Measurements from ENCODE around the gene KRT31. TPM values are rescaled to one million over a fixed set of nuclear protein-coding genes. Genes with fewer than 3 reads are reported as not detected.

Gene KRT31
- total RNA-seq, 1 experiment from 2014 or later: not detected

GRCh38 chr17:41393294-41393693 lies 4.1 kb downstream of the KRT31 start:
- H3K27me3 ChIP-seq (ENCODE audit: insufficient read depth, low read length): no peaks in the 10 kb centered on the region
- H3K4me2 ChIP-seq (ENCODE audit: low read length): no peak overlapping the region
- no peak for DNase-seq (ENCODE audit: low read depth, low spot score)
- no peak overlapping the region for H2AFZ ChIP-seq (ENCODE audit: low read depth, low read length, poor library complexity, severe bottlenecking)
- no peaks in the 10 kb centered on the region for H4K20me1 ChIP-seq (ENCODE audit: insufficient read depth)
- H3K36me3 ChIP-seq (ENCODE audit: control insufficient read depth in 1 of 2, insufficient read depth in 2 of 2, low read length in 2 of 2): no peaks in the 10 kb centered on the region
- H3K4me1 ChIP-seq (ENCODE audit: control insufficient read depth in 1 of 2, insufficient read depth in 2 of 2, low read length in 2 of 2): peaks cover 2 to 17% of the 10 kb centered on the region in 2 experiments; a peak in 2 of 4 replicates
- POLR2A ChIA-PET: no interaction called here
- H3K4me3 ChIP-seq (replicated peaks in 1 of 2; ENCODE audit: low read depth in 1 of 2, low read length in 2 of 2): no peak overlapping the region
- ATAC-seq: no peak
- no peaks in the 10 kb centered on the region for H3K79me2 ChIP-seq (ENCODE audit: insufficient read depth, low read length)
- H3K9me3 ChIP-seq (ENCODE audit: control insufficient read depth in 1 of 2, insufficient read depth in 1 of 2, low read depth in 1 of 2, low read length in 2 of 2): peaks cover 0 to 12% of the 10 kb centered on the region in 2 experiments; a peak in 1 of 4 replicates
- no peak overlapping the region for H3K9ac ChIP-seq (ENCODE audit: low read length)
- no peaks in the 10 kb centered on the region for H3K9me2 ChIP-seq (ENCODE audit: insufficient read depth)
- CTCF ChIA-PET: no interaction called here
- H3K27ac ChIP-seq (ENCODE audit: low read depth, low read length): no peak overlapping the region
- intact Hi-C loops (cut with micrococcal nuclease): no loop called here
- TF ChIP-seq FOSL1 (IDR thresholded peaks at IDR 0.05; ENCODE audit: low read depth): no peak
- no peak for TF ChIP-seq ELF1 (IDR thresholded peaks at IDR 0.05; ENCODE audit: borderline replicate concordance, low read depth)
- no peak for TF ChIP-seq JUND (IDR thresholded peaks at IDR 0.05)
- TF ChIP-seq POLR2AphosphoS5 (IDR thresholded peaks at IDR 0.05; ENCODE audit: low read depth, low read length): no peak
- TF ChIP-seq POLR2A (IDR thresholded peaks at IDR 0.05; ENCODE audit: borderline replicate concordance, extremely low read depth, insufficient read depth, insufficient read length): no peak
- TF ChIP-seq ZFX (IDR thresholded peaks at IDR 0.05): no peak
- TF ChIP-seq CBX3 (IDR thresholded peaks at IDR 0.05; ENCODE audit: low read depth): no peak
- TF ChIP-seq EZH2phosphoT487 (IDR thresholded peaks at IDR 0.05; ENCODE audit: borderline replicate concordance): no peak
- TF ChIP-seq ATF3 (IDR thresholded peaks at IDR 0.05): no peak
- TF ChIP-seq REST (IDR thresholded peaks at IDR 0.05; ENCODE audit: low read depth): no peak
- TF ChIP-seq CEBPB (IDR thresholded peaks at IDR 0.05; ENCODE audit: low read depth): no peak
- TF ChIP-seq CTCF (IDR thresholded peaks at IDR 0.05 in 2 of 3, conservative IDR thresholded peaks at IDR 0.05 in 1 of 3; ENCODE audit: borderline replicate concordance in 1 of 3, insufficient read depth in 1 of 3, low read depth in 2 of 3, low read length in 2 of 3): no peak
- TF ChIP-seq RAD21 (IDR thresholded peaks at IDR 0.05; ENCODE audit: low read depth): no peak
- no peak for TF ChIP-seq TCF7L2 (IDR thresholded peaks at IDR 0.05; ENCODE audit: borderline replicate concordance, extremely low read depth, insufficient read depth, insufficient read length)
- no peak for TF ChIP-seq SP1 (IDR thresholded peaks at IDR 0.05; ENCODE audit: low read depth)
- RAD21 ChIA-PET (ENCODE audit: low non-redundant PET in 1 of 2, low total read pairs in 2 of 2, uncharacterized antibody in 2 of 2, unreplicated experiment in 2 of 2): no interaction called here
- no TSS peak for BruUV-seq (replicated peaks)

Data from HCT116 (cell line).